Measurements from ENCODE around the gene CUL4A.

CUL4A gene

GRCh38 chr13:113208421-113209335, 735 bp upstream of the CUL4A start, which contains the start of gene PCID2:
Gene PCID2, minus strand, starts transcription at chr13:113208669. Its CDS starts 35 bp downstream, at chr13:113208634.
- Histone ChIP-seq H3K27me3 (ENCODE audit: control insufficient read depth in 1 of 2, insufficient read depth in 2 of 2, low read length in 2 of 2) (no peaks in the 10 kb centered on the region), H3K9me3 (ENCODE audit: control insufficient read depth in 2 of 2, low read length in 2 of 2) (no peaks in the 10 kb centered on the region), H3K4me3 (ENCODE audit: low read length in 2 of 2) (peak within 1 kb of the TSS; percentile 96), H3K36me3 (ENCODE audit: control insufficient read depth in 2 of 2, insufficient read depth in 2 of 2, low read length in 2 of 2) (peaks cover 5 to 6% of the 10 kb centered on the region in 2 donors), H3K4me1 (ENCODE audit: control insufficient read depth, insufficient read depth, low read length) (peaks cover 45% of the 10 kb centered on the region), H3K9ac (ENCODE audit: low read length in 2 of 2) (peak within 1 kb of the TSS; percentile 88 to 90), H3K27ac (ENCODE audit: low read length) (peak within 1 kb of the TSS; percentile 94)

- peak overlapping the region; percentile 48 to 67 for H3K9ac ChIP-seq (ENCODE audit: low read length in 2 of 2)
- peaks cover 37% of the 10 kb centered on the region for H3K4me1 ChIP-seq (ENCODE audit: control insufficient read depth, insufficient read depth, low read length)
Measured at GRCh38 chr13:113209759-113210421, 477 bp downstream of the CUL4A start.

GRCh38 chr13:113210833-113211232, 1.4 kb downstream of the CUL4A start:
- no peaks in the 10 kb centered on the region for H3K9me3 ChIP-seq (ENCODE audit: control insufficient read depth in 2 of 2, low read length in 2 of 2)
- H3K27ac ChIP-seq (ENCODE audit: low read length), result no peak overlapping the region
- H3K9ac ChIP-seq (ENCODE audit: low read length in 2 of 2), result no peak overlapping the region
- H3K4me1 ChIP-seq (ENCODE audit: control insufficient read depth, insufficient read depth, low read length), result peaks cover 38% of the 10 kb centered on the region
- no peak overlapping the region for H3K4me3 ChIP-seq (ENCODE audit: low read length in 2 of 2)
- peaks cover 0 to 4% of the 10 kb centered on the region in 2 donors for H3K36me3 ChIP-seq (ENCODE audit: control insufficient read depth in 2 of 2, insufficient read depth in 2 of 2, low read length in 2 of 2)
- H3K27me3 ChIP-seq (ENCODE audit: control insufficient read depth in 1 of 2, insufficient read depth in 2 of 2, low read length in 2 of 2), result no peaks in the 10 kb centered on the region

More at GRCh38 chr13:113209759-113210421, 477 bp downstream of the CUL4A start:
- H3K27me3 ChIP-seq (ENCODE audit: control insufficient read depth in 1 of 2, insufficient read depth in 2 of 2, low read length in 2 of 2), result no peaks in the 10 kb centered on the region
- H3K4me3 ChIP-seq (ENCODE audit: low read length in 2 of 2), result peak overlapping the region; percentile 70 to 78
- no peaks in the 10 kb centered on the region for H3K9me3 ChIP-seq (ENCODE audit: control insufficient read depth in 2 of 2, low read length in 2 of 2)
- H3K36me3 ChIP-seq (ENCODE audit: control insufficient read depth in 2 of 2, insufficient read depth in 2 of 2, low read length in 2 of 2), result peaks cover 0 to 6% of the 10 kb centered on the region in 2 donors
- H3K27ac ChIP-seq (ENCODE audit: low read length), result peak overlapping the region; percentile 7

- Histone ChIP-seq H3K36me3 (ENCODE audit: control insufficient read depth in 2 of 2, insufficient read depth in 2 of 2, low read length in 2 of 2) (peaks cover 0 to 3% of the 10 kb centered on the region in 2 donors), H3K4me1 (ENCODE audit: control insufficient read depth, insufficient read depth, low read length) (peaks cover 38% of the 10 kb centered on the region), H3K27ac (ENCODE audit: low read length) (no peak overlapping the region)
Measured at GRCh38 chr13:113211774-113212173, 2.4 kb downstream of the CUL4A start.

GRCh38 chr13:113216254-113217048, 7.0 kb downstream of the CUL4A start:
- H3K4me3 ChIP-seq (ENCODE audit: low read length in 2 of 2), result peak overlapping the region; percentile 1 to 44
- H3K9ac ChIP-seq (ENCODE audit: low read length in 2 of 2), result no peak overlapping the region
- H3K36me3 ChIP-seq (ENCODE audit: control insufficient read depth in 2 of 2, insufficient read depth in 2 of 2, low read length in 2 of 2), result peaks cover 3 to 19% of the 10 kb centered on the region in 2 donors
- H3K4me1 ChIP-seq (ENCODE audit: control insufficient read depth, insufficient read depth, low read length), result peaks cover 33% of the 10 kb centered on the region
- no peaks in the 10 kb centered on the region for H3K9me3 ChIP-seq (ENCODE audit: control insufficient read depth in 2 of 2, low read length in 2 of 2)
- no peaks in the 10 kb centered on the region for H3K27me3 ChIP-seq (ENCODE audit: control insufficient read depth in 1 of 2, insufficient read depth in 2 of 2, low read length in 2 of 2)
- H3K27ac ChIP-seq (ENCODE audit: low read length), result peak overlapping the region; percentile 13

More at GRCh38 chr13:113211774-113212173, 2.4 kb downstream of the CUL4A start:
- H3K9ac ChIP-seq (ENCODE audit: low read length in 2 of 2), result no peak overlapping the region
- no peaks in the 10 kb centered on the region for H3K27me3 ChIP-seq (ENCODE audit: control insufficient read depth in 1 of 2, insufficient read depth in 2 of 2, low read length in 2 of 2)
- H3K9me3 ChIP-seq (ENCODE audit: control insufficient read depth in 2 of 2, low read length in 2 of 2), result no peaks in the 10 kb centered on the region
- no peak overlapping the region for H3K4me3 ChIP-seq (ENCODE audit: low read length in 2 of 2)

GRCh38 chr13:113218586-113218985, 9.2 kb downstream of the CUL4A start:
- Histone ChIP-seq H3K27ac (ENCODE audit: low read length) (no peak overlapping the region), H3K36me3 (ENCODE audit: control insufficient read depth in 2 of 2, insufficient read depth in 2 of 2, low read length in 2 of 2) (peaks cover 4 to 23% of the 10 kb centered on the region in 2 donors), H3K4me1 (ENCODE audit: control insufficient read depth, insufficient read depth, low read length) (peaks cover 33% of the 10 kb centered on the region), H3K9me3 (ENCODE audit: control insufficient read depth in 2 of 2, low read length in 2 of 2) (no peaks in the 10 kb centered on the region), H3K27me3 (ENCODE audit: control insufficient read depth in 1 of 2, insufficient read depth in 2 of 2, low read length in 2 of 2) (no peaks in the 10 kb centered on the region), H3K4me3 (ENCODE audit: low read length in 2 of 2) (no peak overlapping the region), H3K9ac (ENCODE audit: low read length in 2 of 2) (no peak overlapping the region)

GRCh38 chr13:113219256-113219940, 10.0 kb downstream of the CUL4A start:
- Histone ChIP-seq H3K9ac (ENCODE audit: low read length in 2 of 2) (no peak overlapping the region), H3K27me3 (ENCODE audit: control insufficient read depth in 1 of 2, insufficient read depth in 2 of 2, low read length in 2 of 2) (no peaks in the 10 kb centered on the region), H3K4me1 (ENCODE audit: control insufficient read depth, insufficient read depth, low read length) (peaks cover 33% of the 10 kb centered on the region), H3K9me3 (ENCODE audit: control insufficient read depth in 2 of 2, low read length in 2 of 2) (no peaks in the 10 kb centered on the region), H3K4me3 (ENCODE audit: low read length in 2 of 2) (no peak overlapping the region), H3K36me3 (ENCODE audit: control insufficient read depth in 2 of 2, insufficient read depth in 2 of 2, low read length in 2 of 2) (peaks cover 7 to 26% of the 10 kb centered on the region in 2 donors), H3K27ac (ENCODE audit: low read length) (no peak overlapping the region)

- H3K4me1 ChIP-seq (ENCODE audit: control insufficient read depth, insufficient read depth, low read length), result peaks cover 26% of the 10 kb centered on the region
- peaks cover 13 to 30% of the 10 kb centered on the region in 2 donors for H3K36me3 ChIP-seq (ENCODE audit: control insufficient read depth in 2 of 2, insufficient read depth in 2 of 2, low read length in 2 of 2)
- H3K9me3 ChIP-seq (ENCODE audit: control insufficient read depth in 2 of 2, low read length in 2 of 2), result no peaks in the 10 kb centered on the region
- no peak overlapping the region for H3K27ac ChIP-seq (ENCODE audit: low read length)
- no peak overlapping the region for H3K9ac ChIP-seq (ENCODE audit: low read length in 2 of 2)
- no peak overlapping the region for H3K4me3 ChIP-seq (ENCODE audit: low read length in 2 of 2)
- H3K27me3 ChIP-seq (ENCODE audit: control insufficient read depth in 1 of 2, insufficient read depth in 2 of 2, low read length in 2 of 2), result no peaks in the 10 kb centered on the region
Measured at GRCh38 chr13:113220141-113220598, 10.8 kb downstream of the CUL4A start.

- no peak overlapping the region for H3K27ac ChIP-seq (ENCODE audit: low read length)
- peaks cover 17 to 33% of the 10 kb centered on the region in 2 donors for H3K36me3 ChIP-seq (ENCODE audit: control insufficient read depth in 2 of 2, insufficient read depth in 2 of 2, low read length in 2 of 2)
- peaks cover 19% of the 10 kb centered on the region for H3K4me1 ChIP-seq (ENCODE audit: control insufficient read depth, insufficient read depth, low read length)
- no peaks in the 10 kb centered on the region for H3K27me3 ChIP-seq (ENCODE audit: control insufficient read depth in 1 of 2, insufficient read depth in 2 of 2, low read length in 2 of 2)
- no peaks in the 10 kb centered on the region for H3K9me3 ChIP-seq (ENCODE audit: control insufficient read depth in 2 of 2, low read length in 2 of 2)
- H3K9ac ChIP-seq (ENCODE audit: low read length in 2 of 2), result no peak overlapping the region
- H3K4me3 ChIP-seq (ENCODE audit: low read length in 2 of 2), result no peak overlapping the region
Measured at GRCh38 chr13:113220877-113221276, 11.5 kb downstream of the CUL4A start.
